ENCODE data around the gene CDS2.

DNA sequence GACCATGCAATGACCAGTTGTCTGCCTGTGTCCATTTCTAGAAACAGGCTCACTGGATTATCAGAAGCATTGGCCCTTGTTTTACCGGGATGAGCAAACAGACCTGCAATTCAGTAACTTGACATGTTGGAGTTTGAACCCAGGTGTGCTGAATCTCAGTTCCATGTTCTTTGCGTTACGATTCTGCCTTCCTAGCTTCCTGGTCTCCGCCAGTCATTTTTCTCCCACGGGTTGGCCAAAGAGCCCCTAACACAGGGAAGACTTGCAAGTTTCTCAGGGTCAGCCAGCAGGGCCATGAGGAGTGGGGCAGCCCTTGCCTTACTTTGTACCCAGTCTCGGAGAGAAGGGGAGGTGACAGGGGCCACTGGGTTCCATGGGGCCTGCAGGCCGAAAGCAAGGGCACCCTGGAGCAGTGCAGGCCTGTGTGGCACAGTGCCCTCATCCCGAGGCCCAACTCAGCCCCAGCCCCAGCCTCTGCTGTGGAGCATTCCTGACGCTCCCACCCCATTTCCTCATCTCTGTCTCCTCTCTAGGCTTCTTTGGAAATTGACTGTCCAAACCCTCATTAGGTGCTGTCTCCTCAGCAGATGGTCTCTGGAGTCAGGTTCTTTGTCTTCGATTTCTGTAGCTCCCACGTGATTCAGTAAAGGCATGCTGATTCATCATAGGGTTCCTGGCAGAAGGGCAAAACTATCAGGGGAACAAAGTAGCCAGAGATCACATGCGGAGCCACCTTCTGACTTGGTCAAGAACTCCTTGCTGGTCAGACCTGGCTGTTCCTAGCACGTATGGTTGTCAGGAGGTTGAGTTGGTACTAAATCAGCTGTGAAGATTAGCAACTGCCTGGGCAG lies 23.6 kb downstream of the CDS2 start:
- TF ChIP-seq EZH2 (IDR thresholded peaks at IDR 0.05; ENCODE audit: borderline replicate concordance, low read depth, low read length, poor library complexity, severe bottlenecking) = no peak
- TF ChIP-seq, protein P1, sequence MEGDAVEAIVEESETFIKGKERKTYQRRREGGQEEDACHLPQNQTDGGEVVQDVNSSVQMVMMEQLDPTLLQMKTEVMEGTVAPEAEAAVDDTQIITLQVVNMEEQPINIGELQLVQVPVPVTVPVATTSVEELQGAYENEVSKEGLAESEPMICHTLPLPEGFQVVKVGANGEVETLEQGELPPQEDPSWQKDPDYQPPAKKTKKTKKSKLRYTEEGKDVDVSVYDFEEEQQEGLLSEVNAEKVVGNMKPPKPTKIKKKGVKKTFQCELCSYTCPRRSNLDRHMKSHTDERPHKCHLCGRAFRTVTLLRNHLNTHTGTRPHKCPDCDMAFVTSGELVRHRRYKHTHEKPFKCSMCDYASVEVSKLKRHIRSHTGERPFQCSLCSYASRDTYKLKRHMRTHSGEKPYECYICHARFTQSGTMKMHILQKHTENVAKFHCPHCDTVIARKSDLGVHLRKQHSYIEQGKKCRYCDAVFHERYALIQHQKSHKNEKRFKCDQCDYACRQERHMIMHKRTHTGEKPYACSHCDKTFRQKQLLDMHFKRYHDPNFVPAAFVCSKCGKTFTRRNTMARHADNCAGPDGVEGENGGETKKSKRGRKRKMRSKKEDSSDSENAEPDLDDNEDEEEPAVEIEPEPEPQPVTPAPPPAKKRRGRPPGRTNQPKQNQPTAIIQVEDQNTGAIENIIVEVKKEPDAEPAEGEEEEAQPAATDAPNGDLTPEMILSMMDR (conservative IDR thresholded peaks at IDR 0.05; ENCODE audit: low read depth, low read length) = no peak
